ENCODE measurements around the gene TNXB. TPM values are rescaled to one million over a fixed set of nuclear protein-coding genes. Genes with fewer than 3 reads are reported as not detected.

TNXB gene, protein sequence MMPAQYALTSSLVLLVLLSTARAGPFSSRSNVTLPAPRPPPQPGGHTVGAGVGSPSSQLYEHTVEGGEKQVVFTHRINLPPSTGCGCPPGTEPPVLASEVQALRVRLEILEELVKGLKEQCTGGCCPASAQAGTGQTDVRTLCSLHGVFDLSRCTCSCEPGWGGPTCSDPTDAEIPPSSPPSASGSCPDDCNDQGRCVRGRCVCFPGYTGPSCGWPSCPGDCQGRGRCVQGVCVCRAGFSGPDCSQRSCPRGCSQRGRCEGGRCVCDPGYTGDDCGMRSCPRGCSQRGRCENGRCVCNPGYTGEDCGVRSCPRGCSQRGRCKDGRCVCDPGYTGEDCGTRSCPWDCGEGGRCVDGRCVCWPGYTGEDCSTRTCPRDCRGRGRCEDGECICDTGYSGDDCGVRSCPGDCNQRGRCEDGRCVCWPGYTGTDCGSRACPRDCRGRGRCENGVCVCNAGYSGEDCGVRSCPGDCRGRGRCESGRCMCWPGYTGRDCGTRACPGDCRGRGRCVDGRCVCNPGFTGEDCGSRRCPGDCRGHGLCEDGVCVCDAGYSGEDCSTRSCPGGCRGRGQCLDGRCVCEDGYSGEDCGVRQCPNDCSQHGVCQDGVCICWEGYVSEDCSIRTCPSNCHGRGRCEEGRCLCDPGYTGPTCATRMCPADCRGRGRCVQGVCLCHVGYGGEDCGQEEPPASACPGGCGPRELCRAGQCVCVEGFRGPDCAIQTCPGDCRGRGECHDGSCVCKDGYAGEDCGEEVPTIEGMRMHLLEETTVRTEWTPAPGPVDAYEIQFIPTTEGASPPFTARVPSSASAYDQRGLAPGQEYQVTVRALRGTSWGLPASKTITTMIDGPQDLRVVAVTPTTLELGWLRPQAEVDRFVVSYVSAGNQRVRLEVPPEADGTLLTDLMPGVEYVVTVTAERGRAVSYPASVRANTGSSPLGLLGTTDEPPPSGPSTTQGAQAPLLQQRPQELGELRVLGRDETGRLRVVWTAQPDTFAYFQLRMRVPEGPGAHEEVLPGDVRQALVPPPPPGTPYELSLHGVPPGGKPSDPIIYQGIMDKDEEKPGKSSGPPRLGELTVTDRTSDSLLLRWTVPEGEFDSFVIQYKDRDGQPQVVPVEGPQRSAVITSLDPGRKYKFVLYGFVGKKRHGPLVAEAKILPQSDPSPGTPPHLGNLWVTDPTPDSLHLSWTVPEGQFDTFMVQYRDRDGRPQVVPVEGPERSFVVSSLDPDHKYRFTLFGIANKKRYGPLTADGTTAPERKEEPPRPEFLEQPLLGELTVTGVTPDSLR (N-terminal part only)
- under 0.01 and 0.15 TPM in 2 replicates for total RNA-seq

DNA sequence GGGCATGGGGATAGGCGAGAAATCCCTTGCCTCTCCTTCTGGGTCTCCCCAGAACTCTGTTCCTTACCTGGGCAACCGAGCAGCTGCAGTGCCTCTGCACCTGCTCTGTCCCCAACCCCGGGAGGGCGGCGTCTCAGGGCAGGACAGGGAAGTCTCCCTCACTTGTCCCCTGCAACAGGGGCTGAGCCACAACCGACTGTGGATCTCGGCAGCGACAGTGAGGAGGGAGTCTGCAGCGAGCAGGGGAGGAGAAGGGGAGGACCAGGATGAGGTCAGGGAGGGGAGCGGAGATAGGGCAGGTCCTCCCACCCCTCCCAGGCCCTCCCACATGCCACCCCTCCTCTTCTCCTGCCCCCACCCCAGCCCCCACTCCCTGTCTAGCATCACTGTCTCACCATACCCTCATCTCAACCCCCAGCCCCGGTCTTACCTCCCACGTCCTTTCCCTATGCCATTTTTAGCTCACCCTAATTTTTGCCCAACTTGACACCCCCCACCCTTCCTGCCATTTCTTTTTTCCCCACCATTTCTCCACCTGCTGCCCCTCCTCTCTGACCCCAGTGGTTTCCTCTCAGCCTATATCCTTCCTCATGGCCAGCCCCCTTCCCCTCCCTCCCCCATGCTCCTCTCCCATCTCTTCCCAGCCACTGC is at the start of gene TNXB:
Gene TNXB, minus strand, starts transcription at position 225 of the 651 bp plus-strand sequence. CDS start 11,140 bp downstream, outside the sequence.

GRCh38 chr6:32153564-32154513 is 44.7 kb upstream of the TNXB start, which contains the start of gene PPT2:
PPT2 (plus strand) TSS chr6:32154141; CDS start chr6:32154595, 454 bp downstream.

GRCh38 chr6:32151863-32152768 is 43.0 kb upstream of the TNXB start, which contains the start of gene PRRT1:
PRRT1 (minus strand) TSS chr6:32151939; CDS start chr6:32151827, 112 bp downstream.

GRCh38 chr6:32127717-32128592 is 18.8 kb upstream of the TNXB start, which contains the start of gene ATF6B:
ATF6B (minus strand) TSS chr6:32128246; CDS start chr6:32128207, 39 bp downstream.

GRCh38 chr6:32037598-32038524 is 71.3 kb downstream of the TNXB start, which contains the start of gene CYP21A2:
CYP21A2 (plus strand) TSS chr6:32038415; CDS start chr6:32038423, 8 bp downstream.

DNA sequence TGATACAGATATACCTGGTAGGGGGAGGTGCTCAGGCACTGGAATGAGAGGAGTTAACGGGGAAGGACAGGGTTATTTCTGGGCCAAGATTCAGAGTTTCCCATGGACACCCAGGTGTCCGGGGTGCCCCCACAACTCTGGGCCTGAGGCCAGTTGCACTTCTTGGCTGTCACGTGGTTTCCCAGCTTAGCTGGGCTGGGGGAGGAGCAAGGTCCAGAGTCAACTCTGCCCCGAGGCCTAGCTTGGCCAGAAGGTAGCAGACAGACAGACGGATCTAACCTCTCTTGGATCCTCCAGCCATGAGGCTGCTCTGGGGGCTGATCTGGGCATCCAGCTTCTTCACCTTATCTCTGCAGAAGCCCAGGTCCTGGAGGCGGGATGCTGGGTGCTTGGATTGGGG is 94.6 kb downstream of the TNXB start, which contains the start of gene C4B:
Gene C4B, plus strand, starts transcription at position 249 of the 400 bp plus-strand sequence. Its CDS starts 51 bp downstream, at position 300.

Other genes starting within 250 kb of the TNXB start
- gene NEU1, start 246.5 kb downstream of the TNXB start, total RNA-seq, result 58.1 and 93.8 TPM in 2 replicates
- 0.15 and 0.32 TPM in 2 replicates for gene SLC44A4, start 230.3 kb downstream of the TNXB start, total RNA-seq
- 36.4 and 43.8 TPM in 2 replicates for gene EHMT2, start 211.6 kb downstream of the TNXB start, total RNA-seq
- gene ZBTB12, start 207.3 kb downstream of the TNXB start, total RNA-seq, result 2.6 and 2.9 TPM in 2 replicates
- not detected in 2 replicates for gene C2, start 181.6 kb downstream of the TNXB start, total RNA-seq
- 1.3 and 7.9 TPM in 2 replicates for gene CFB, start 163.2 kb downstream of the TNXB start, total RNA-seq
- 118 and 128 TPM in 2 replicates for gene NELFE, start 150.4 kb downstream of the TNXB start, total RNA-seq
- 33.7 and 49.4 TPM in 2 replicates for gene SKIC2, start 150.2 kb downstream of the TNXB start, total RNA-seq
- gene DXO, start 137.2 kb downstream of the TNXB start, total RNA-seq, result 10.6 and 12.7 TPM in 2 replicates
- gene C4A, start 127.3 kb downstream of the TNXB start, total RNA-seq, result 0.65 and 0.91 TPM in 2 replicates
- 0.32 and 1.1 TPM in 2 replicates for gene C4B, start 94.5 kb downstream of the TNXB start, total RNA-seq
- not detected in 2 replicates for gene CYP21A2, start 70.9 kb downstream of the TNXB start, total RNA-seq
- 15.3 and 15.7 TPM in 2 replicates for gene ATF6B, start 18.9 kb upstream of the TNXB start, total RNA-seq
- 7.4 and 9.7 TPM in 2 replicates for gene FKBPL, start 20.9 kb upstream of the TNXB start, total RNA-seq
- gene PRRT1, start 42.6 kb upstream of the TNXB start, total RNA-seq, result under 0.01 and 0.30 TPM in 2 replicates
- gene PPT2, start 44.8 kb upstream of the TNXB start, total RNA-seq, result 22.2 and 36.1 TPM in 2 replicates
- gene EGFL8, start 55.3 kb upstream of the TNXB start, total RNA-seq, result 0.65 and 1.4 TPM in 2 replicates
- 5.3 and 8.1 TPM in 2 replicates for gene AGPAT1, start 66.7 kb upstream of the TNXB start, total RNA-seq
- gene RNF5, start 69.1 kb upstream of the TNXB start, total RNA-seq, result 44.2 and 47.7 TPM in 2 replicates
- gene AGER, start 74.9 kb upstream of the TNXB start, total RNA-seq, result under 0.01 and 0.46 TPM in 2 replicates
- 48.5 and 59.4 TPM in 2 replicates for gene PBX2, start 80.9 kb upstream of the TNXB start, total RNA-seq
- 3.8 and 5.2 TPM in 2 replicates for gene GPSM3, start 83.3 kb upstream of the TNXB start, total RNA-seq
- 42.4 and 52.3 TPM in 2 replicates for gene NOTCH4, start 114.7 kb upstream of the TNXB start, total RNA-seq

Data from epithelial cell of umbilical artery (primary cell).